Fibroblast of pulmonary artery (primary cell): ENCODE data around the gene MTF1.
A peak's percentile ranks its signal among the peaks of the same experiment; 100 is the strongest.

Experiments used
- DNase-seq: peaks from one replicate; pipeline ENCODE4 v3.0.0-alpha.2; 2010; ENCODE audit warnings: low read depth
- H3K4me3 ChIP-seq: replicated peaks from 2 replicates; pipeline ENCODE4 v1.5.1; 2011; ENCODE audit warnings: low read depth, mild to moderate bottlenecking, control low read depth, low read length, moderate library complexity
- CTCF ChIP-seq: IDR thresholded peaks from 2 replicates; pipeline ENCODE4 v1.5.1; 2011; ENCODE audit warnings: mild to moderate bottlenecking, control low read depth, low read length, inconsistent platforms; ENCODE audit errors: missing control alignments

The MTF1 gene

GRCh38 chr1:37764414-37764825, 95.0 kb downstream of the MTF1 start:
- no peak for TF ChIP-seq CTCF
- DNase-seq = peak; percentile 60
- no peak overlapping the region for H3K4me3 ChIP-seq

- DNase-seq = no peak
- TF ChIP-seq CTCF = no peak
- H3K4me3 ChIP-seq = no peak overlapping the region
These were observed 95.5 kb downstream of the MTF1 start for GRCh38 chr1:37763791-37764413.

- no peak overlapping the region for H3K4me3 ChIP-seq
- TF ChIP-seq CTCF = no peak
- no peak for DNase-seq
These were observed 96.9 kb downstream of the MTF1 start for GRCh38 chr1:37762516-37762915.

GRCh38 chr1:37761416-37762095, 97.8 kb downstream of the MTF1 start:
- no peak overlapping the region for H3K4me3 ChIP-seq
- DNase-seq = no peak
- TF ChIP-seq CTCF = no peak
